WTC11 (cell line): ENCODE data around the gene PTPRT. TPM values are rescaled to one million over a fixed set of nuclear protein-coding genes. Genes with fewer than 3 reads are reported as not detected.

Source experiments
- ATAC-seq: fragments of 200-7000 bp; cut with Tn5 transposase; 2 replicates; pipeline ENCODE4 v1.10.0; 2021; ENCODE audit warnings: mild to moderate bottlenecking, moderate library complexity
- CTCF ChIA-PET: fragments of 300-600 bp; sonication (Branson Sonifier 250); formaldehyde crosslinking; loops from one replicate; lab custom pipeline; 2021; ENCODE audit warnings: antibody characterized with exemption; lab: Charles Lee
- POLR2A ChIA-PET: fragments of 350-600 bp; sonication (Branson Sonifier 250); formaldehyde crosslinking; loops from one replicate; lab custom pipeline; 2021; ENCODE audit warnings: antibody characterized with exemption; lab: Charles Lee
- DNase-seq: peaks from one replicate; pipeline ENCODE4 v3.0.0; 2021; ENCODE audit warnings: low spot score
- H3K27ac Mint-ChIP-seq: 2 replicates; pipeline ENCODE4 v1.8.0; 2021; ENCODE audit warnings: mixed read lengths
- H3K27me3 Mint-ChIP-seq: 2 replicates; pipeline ENCODE4 v1.8.0; 2021; ENCODE audit warnings: low read depth, mild to moderate bottlenecking, moderate library complexity, mixed read lengths
- H3K36me3 Mint-ChIP-seq: 2 replicates; pipeline ENCODE4 v1.8.0; 2021; ENCODE audit warnings: mixed read lengths
- H3K4me1 Mint-ChIP-seq: 2 replicates; pipeline ENCODE4 v1.8.0; 2022; ENCODE audit warnings: mixed read lengths
- H3K4me3 Mint-ChIP-seq: 2 replicates; pipeline ENCODE4 v1.8.0; 2021; ENCODE audit warnings: mild to moderate bottlenecking, moderate library complexity, mixed read lengths
- H3K9me3 Mint-ChIP-seq: 2 replicates; pipeline ENCODE4 v1.8.0; 2021; ENCODE audit warnings: mixed read lengths
- AFF4 ChIP-seq: sonication (generic); formaldehyde crosslinking; IDR thresholded peaks from 2 replicates; pipeline ENCODE4 v1.8.1; 2023; ENCODE audit warnings: mild to moderate bottlenecking, missing genetic modification reagents, borderline replicate concordance
- ATF1 ChIP-seq: sonication (generic); formaldehyde crosslinking; IDR thresholded peaks from 2 replicates; pipeline ENCODE4 v1.8.1; 2023; ENCODE audit warnings: mild to moderate bottlenecking, moderate library complexity, missing genetic modification reagents
- E2F5 ChIP-seq: sonication (generic); formaldehyde crosslinking; IDR thresholded peaks from 2 replicates; pipeline ENCODE4 v1.8.1; 2022; ENCODE audit warnings: mild to moderate bottlenecking, moderate library complexity, missing genetic modification reagents
- ESRRA ChIP-seq: sonication (generic); formaldehyde crosslinking; IDR thresholded peaks from 2 replicates; pipeline ENCODE4 v1.8.1; 2022; ENCODE audit warnings: mild to moderate bottlenecking, missing genetic modification reagents, borderline replicate concordance
- GRHL2 ChIP-seq: fragments of 250-450 bp; sonication (Bioruptor Pico); IDR thresholded peaks from 2 replicates; pipeline ENCODE4 v1.8.0; 2022; ENCODE audit warnings: mild to moderate bottlenecking, moderate library complexity; ENCODE audit not compliant: insufficient replicate concordance, severe bottlenecking
- HMGA2 ChIP-seq: fragments of 250-450 bp; sonication (Bioruptor Pico); IDR thresholded peaks from 2 replicates; pipeline ENCODE4 v1.4.0; 2021; ENCODE audit warnings: mild to moderate bottlenecking, moderate library complexity
- JAZF1 ChIP-seq: fragments of 250-450 bp; sonication (Bioruptor Pico); IDR thresholded peaks from 2 replicates; pipeline ENCODE4 v1.9.0; 2021; ENCODE audit warnings: moderate library complexity, mild to moderate bottlenecking, inconsistent platforms
- KAT7 ChIP-seq: sonication (generic); formaldehyde crosslinking; IDR thresholded peaks from 2 replicates; pipeline ENCODE4 v1.8.1; 2023; ENCODE audit warnings: missing genetic modification reagents, mild to moderate bottlenecking, borderline replicate concordance
- NR3C1 ChIP-seq: sonication (generic); formaldehyde crosslinking; conservative IDR thresholded peaks from 2 replicates; pipeline ENCODE4 v1.8.1; 2023; ENCODE audit warnings: low read depth, mild to moderate bottlenecking, missing genetic modification reagents
- SMAD4 ChIP-seq: sonication (generic); formaldehyde crosslinking; IDR thresholded peaks from 2 replicates; pipeline ENCODE4 v1.8.0; 2022; ENCODE audit warnings: mild to moderate bottlenecking, missing genetic modification reagents
- USF1 ChIP-seq: sonication (generic); formaldehyde crosslinking; IDR thresholded peaks from 2 replicates; pipeline ENCODE4 v1.8.0; 2022; ENCODE audit warnings: mild to moderate bottlenecking, missing genetic modification reagents
- ZNF219 ChIP-seq: sonication (generic); formaldehyde crosslinking; IDR thresholded peaks from 2 replicates; pipeline ENCODE4 v1.8.0; 2023; ENCODE audit warnings: missing genetic modification reagents, mild to moderate bottlenecking, borderline replicate concordance
- ZNF232 ChIP-seq: sonication (generic); formaldehyde crosslinking; IDR thresholded peaks from 2 replicates; pipeline ENCODE4 v1.8.0; 2022; ENCODE audit warnings: mild to moderate bottlenecking, missing genetic modification reagents
- ZNF416 ChIP-seq: fragments of 250-450 bp; sonication (Bioruptor Pico); IDR thresholded peaks from 2 replicates; pipeline ENCODE4 v1.9.0; 2021; ENCODE audit warnings: mild to moderate bottlenecking, inconsistent platforms
- ZNF425 ChIP-seq: fragments of 250-450 bp; sonication (Bioruptor Pico); conservative IDR thresholded peaks from 2 replicates; pipeline ENCODE4 v1.9.0; 2021; ENCODE audit warnings: mild to moderate bottlenecking
- total RNA-seq: library from RNA; stranded (reverse); gene quantifications from 3 replicates; pipeline ENCODE4 v1.2.3, GENCODE V29; 2021
- TF ChIP-seq, protein P1 (sequence below): sonication (generic); formaldehyde crosslinking; IDR thresholded peaks from 2 replicates; pipeline ENCODE4 v1.8.0; 2022; ENCODE audit warnings: missing genetic modification reagents
- TF ChIP-seq, protein P2 (sequence below): sonication (generic); formaldehyde crosslinking; conservative IDR thresholded peaks from 2 replicates; pipeline ENCODE4 v1.8.1; 2023; ENCODE audit warnings: mild to moderate bottlenecking, low read depth, missing genetic modification reagents, moderate library complexity
- TF ChIP-seq, protein P3 (sequence below): sonication (generic); formaldehyde crosslinking; IDR thresholded peaks from 2 replicates; pipeline ENCODE4 v1.8.0; 2023; ENCODE audit warnings: missing genetic modification reagents, mild to moderate bottlenecking, borderline replicate concordance

The PTPRT gene
- total RNA-seq, 1 experiment from 2014 or later: 1.1 TPM

- Mint-ChIP-seq H3K27ac (no peak overlapping the region), H3K9me3 (peaks cover 7% of the 10 kb centered on the region), H3K4me3 (no peak overlapping the region), H3K36me3 (0 out of 2 replicates have a peak, but pooled peaks cover 3% of the 10 kb centered on the region), H3K4me1 (peaks cover 8% of the 10 kb centered on the region), H3K27me3 (no peaks in the 10 kb centered on the region; the same call in 1 of the 2 replicates)
- no peak for DNase-seq
- CTCF ChIA-PET: no interaction called here
- POLR2A ChIA-PET: no interaction called here
- no peak for ATAC-seq
- TF ChIP-seq JAZF1 (CRISPR knock-in tag): no peak
- TF ChIP-seq GRHL2 (CRISPR knock-in tag): no peak
- TF ChIP-seq, protein P1, sequence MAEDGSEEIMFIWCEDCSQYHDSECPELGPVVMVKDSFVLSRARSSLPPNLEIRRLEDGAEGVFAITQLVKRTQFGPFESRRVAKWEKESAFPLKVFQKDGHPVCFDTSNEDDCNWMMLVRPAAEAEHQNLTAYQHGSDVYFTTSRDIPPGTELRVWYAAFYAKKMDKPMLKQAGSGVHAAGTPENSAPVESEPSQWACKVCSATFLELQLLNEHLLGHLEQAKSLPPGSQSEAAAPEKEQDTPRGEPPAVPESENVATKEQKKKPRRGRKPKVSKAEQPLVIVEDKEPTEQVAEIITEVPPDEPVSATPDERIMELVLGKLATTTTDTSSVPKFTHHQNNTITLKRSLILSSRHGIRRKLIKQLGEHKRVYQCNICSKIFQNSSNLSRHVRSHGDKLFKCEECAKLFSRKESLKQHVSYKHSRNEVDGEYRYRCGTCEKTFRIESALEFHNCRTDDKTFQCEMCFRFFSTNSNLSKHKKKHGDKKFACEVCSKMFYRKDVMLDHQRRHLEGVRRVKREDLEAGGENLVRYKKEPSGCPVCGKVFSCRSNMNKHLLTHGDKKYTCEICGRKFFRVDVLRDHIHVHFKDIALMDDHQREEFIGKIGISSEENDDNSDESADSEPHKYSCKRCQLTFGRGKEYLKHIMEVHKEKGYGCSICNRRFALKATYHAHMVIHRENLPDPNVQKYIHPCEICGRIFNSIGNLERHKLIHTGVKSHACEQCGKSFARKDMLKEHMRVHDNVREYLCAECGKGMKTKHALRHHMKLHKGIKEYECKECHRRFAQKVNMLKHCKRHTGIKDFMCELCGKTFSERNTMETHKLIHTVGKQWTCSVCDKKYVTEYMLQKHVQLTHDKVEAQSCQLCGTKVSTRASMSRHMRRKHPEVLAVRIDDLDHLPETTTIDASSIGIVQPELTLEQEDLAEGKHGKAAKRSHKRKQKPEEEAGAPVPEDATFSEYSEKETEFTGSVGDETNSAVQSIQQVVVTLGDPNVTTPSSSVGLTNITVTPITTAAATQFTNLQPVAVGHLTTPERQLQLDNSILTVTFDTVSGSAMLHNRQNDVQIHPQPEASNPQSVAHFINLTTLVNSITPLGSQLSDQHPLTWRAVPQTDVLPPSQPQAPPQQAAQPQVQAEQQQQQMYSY (CRISPR knock-in tag): no peak
- TF ChIP-seq USF1 (CRISPR knock-in tag): no peak
- TF ChIP-seq ATF1 (CRISPR knock-in tag): no peak
- TF ChIP-seq ZNF425 (CRISPR knock-in tag): no peak
- no peak for TF ChIP-seq ZNF416 (CRISPR knock-in tag)
- TF ChIP-seq ZNF232 (CRISPR knock-in tag): no peak
- TF ChIP-seq E2F5: no peak
- TF ChIP-seq HMGA2 (CRISPR knock-in tag): no peak
- TF ChIP-seq KAT7 (CRISPR knock-in tag): no peak
- no peak for TF ChIP-seq ZNF219 (CRISPR knock-in tag)
- no peak for TF ChIP-seq ESRRA (CRISPR knock-in tag)
- TF ChIP-seq, protein P2, sequence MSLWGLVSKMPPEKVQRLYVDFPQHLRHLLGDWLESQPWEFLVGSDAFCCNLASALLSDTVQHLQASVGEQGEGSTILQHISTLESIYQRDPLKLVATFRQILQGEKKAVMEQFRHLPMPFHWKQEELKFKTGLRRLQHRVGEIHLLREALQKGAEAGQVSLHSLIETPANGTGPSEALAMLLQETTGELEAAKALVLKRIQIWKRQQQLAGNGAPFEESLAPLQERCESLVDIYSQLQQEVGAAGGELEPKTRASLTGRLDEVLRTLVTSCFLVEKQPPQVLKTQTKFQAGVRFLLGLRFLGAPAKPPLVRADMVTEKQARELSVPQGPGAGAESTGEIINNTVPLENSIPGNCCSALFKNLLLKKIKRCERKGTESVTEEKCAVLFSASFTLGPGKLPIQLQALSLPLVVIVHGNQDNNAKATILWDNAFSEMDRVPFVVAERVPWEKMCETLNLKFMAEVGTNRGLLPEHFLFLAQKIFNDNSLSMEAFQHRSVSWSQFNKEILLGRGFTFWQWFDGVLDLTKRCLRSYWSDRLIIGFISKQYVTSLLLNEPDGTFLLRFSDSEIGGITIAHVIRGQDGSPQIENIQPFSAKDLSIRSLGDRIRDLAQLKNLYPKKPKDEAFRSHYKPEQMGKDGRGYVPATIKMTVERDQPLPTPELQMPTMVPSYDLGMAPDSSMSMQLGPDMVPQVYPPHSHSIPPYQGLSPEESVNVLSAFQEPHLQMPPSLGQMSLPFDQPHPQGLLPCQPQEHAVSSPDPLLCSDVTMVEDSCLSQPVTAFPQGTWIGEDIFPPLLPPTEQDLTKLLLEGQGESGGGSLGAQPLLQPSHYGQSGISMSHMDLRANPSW (CRISPR knock-in tag): no peak
- TF ChIP-seq NR3C1 (CRISPR knock-in tag): no peak
- TF ChIP-seq, protein P3, sequence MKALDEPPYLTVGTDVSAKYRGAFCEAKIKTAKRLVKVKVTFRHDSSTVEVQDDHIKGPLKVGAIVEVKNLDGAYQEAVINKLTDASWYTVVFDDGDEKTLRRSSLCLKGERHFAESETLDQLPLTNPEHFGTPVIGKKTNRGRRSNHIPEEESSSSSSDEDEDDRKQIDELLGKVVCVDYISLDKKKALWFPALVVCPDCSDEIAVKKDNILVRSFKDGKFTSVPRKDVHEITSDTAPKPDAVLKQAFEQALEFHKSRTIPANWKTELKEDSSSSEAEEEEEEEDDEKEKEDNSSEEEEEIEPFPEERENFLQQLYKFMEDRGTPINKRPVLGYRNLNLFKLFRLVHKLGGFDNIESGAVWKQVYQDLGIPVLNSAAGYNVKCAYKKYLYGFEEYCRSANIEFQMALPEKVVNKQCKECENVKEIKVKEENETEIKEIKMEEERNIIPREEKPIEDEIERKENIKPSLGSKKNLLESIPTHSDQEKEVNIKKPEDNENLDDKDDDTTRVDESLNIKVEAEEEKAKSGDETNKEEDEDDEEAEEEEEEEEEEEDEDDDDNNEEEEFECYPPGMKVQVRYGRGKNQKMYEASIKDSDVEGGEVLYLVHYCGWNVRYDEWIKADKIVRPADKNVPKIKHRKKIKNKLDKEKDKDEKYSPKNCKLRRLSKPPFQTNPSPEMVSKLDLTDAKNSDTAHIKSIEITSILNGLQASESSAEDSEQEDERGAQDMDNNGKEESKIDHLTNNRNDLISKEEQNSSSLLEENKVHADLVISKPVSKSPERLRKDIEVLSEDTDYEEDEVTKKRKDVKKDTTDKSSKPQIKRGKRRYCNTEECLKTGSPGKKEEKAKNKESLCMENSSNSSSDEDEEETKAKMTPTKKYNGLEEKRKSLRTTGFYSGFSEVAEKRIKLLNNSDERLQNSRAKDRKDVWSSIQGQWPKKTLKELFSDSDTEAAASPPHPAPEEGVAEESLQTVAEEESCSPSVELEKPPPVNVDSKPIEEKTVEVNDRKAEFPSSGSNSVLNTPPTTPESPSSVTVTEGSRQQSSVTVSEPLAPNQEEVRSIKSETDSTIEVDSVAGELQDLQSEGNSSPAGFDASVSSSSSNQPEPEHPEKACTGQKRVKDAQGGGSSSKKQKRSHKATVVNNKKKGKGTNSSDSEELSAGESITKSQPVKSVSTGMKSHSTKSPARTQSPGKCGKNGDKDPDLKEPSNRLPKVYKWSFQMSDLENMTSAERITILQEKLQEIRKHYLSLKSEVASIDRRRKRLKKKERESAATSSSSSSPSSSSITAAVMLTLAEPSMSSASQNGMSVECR (CRISPR knock-in tag): no peak
- TF ChIP-seq SMAD4 (CRISPR knock-in tag): no peak
- TF ChIP-seq AFF4 (CRISPR knock-in tag): no peak
These were observed 234.0 kb downstream of the PTPRT start for GRCh38 chr20:42955713-42956112.
